Lower leg skin (tissue), 4 donors: ENCODE measurements around the gene PRKCQ. TPM values are rescaled to one million over a fixed set of nuclear protein-coding genes. Genes with fewer than 3 reads are reported as not detected.

Experiments used
- DNase-seq, 2 donors: peaks; one replicate each; pipeline ENCODE4 v3.0.0-alpha.2; 2019; ENCODE audit warnings: low spot score in 2 of 2
- H3K4me3 ChIP-seq: fragments of 200-600 bp; sonication (generic); 2 replicates; pipeline ENCODE4 v1.5.1; 2017; ENCODE audit warnings: mild to moderate bottlenecking, low read depth; ENCODE audit not compliant: poor library complexity, severe bottlenecking
- CTCF ChIP-seq, 3 donors: fragments of 450-650 bp; IDR thresholded peaks; one replicate each; pipeline ENCODE4 v1.5.1; 2016; ENCODE audit warnings: antibody characterized with exemption in 3 of 3, mild to moderate bottlenecking in 3 of 3, moderate library complexity in 2 of 3
- POLR2A ChIP-seq, 2 donors: fragments of 450-650 bp; IDR thresholded peaks; one replicate each; pipeline ENCODE4 v1.6.1; 2016 to 2017; ENCODE audit warnings: antibody characterized with exemption in 2 of 2, mild to moderate bottlenecking in 1 of 2, moderate library complexity in 1 of 2
- WGBS, 2 donors: methylation state at CpG; one replicate each; pipeline ENCODE4 v1.1.5; 2018; 5-methylcytosine and 5-hydroxymethylcytosine counted together
- intact Hi-C: fragments of 100-400 bp; cut with DNase I; formaldehyde crosslinking; loops from one replicate; pipeline ENCODE4 v1.15.0; 2023; ENCODE audit warnings: low total_unique reads
- total RNA-seq, 4 donors: library from RNA; depleted of rRNA; stranded (reverse); fragments of >200 nt; gene quantifications; one replicate each; pipeline ENCODE4 v1.1.0, GENCODE V29; 2016

PRKCQ gene
- total RNA-seq, 4 donors from 2014 or later, result 0.06 to 0.17 TPM; not detected in 2

DNA sequence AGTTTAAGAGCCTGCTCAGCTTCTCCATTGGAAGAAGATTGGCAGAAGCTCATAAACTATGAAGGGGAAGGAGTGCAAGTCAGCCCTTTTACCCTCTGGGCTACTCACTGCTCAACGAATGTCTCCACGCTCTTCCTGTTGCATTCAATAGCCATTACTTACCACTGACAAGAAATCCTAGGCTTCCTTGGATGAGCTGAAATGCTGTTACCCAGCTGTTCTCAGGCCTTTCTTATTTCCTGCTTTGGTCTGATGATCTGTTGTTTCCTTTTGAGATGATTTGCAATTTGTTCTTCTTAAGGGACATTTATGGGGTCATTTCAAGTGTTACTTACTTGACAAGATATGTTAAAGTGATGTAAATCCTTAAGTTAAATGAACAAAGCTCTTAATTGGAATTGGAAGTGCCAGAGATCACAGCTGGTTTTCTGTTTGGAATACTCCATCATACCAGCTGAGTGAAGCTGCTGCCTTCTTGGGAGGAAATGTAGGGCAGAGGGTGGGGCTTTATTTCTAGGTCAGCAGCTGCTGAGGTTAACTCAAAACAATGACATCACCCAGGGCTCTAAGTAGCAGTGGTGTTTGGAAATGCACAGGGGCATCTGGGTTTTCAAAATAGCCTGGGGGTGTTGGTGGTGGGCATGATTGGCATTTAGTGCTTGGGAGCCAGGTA is 170.0 kb downstream of the PRKCQ start:
- TF ChIP-seq POLR2A (IDR thresholded peaks at IDR 0.05) (no peak), CTCF (IDR thresholded peaks at IDR 0.05) (no peak)
- intact Hi-C loops, result loop anchor here (10.0 kb wide), 1 partner anchor 305 kb away; no protein-coding TSS in a partner anchor
- H3K4me3 ChIP-seq, result no peak overlapping the region
- DNase-seq, result peak in 1 of 2 donors; percentile 51
- WGBS, 2 donors, result 17 to 19% methylated on average over 2 of the region's 2 CpGs

DNA sequence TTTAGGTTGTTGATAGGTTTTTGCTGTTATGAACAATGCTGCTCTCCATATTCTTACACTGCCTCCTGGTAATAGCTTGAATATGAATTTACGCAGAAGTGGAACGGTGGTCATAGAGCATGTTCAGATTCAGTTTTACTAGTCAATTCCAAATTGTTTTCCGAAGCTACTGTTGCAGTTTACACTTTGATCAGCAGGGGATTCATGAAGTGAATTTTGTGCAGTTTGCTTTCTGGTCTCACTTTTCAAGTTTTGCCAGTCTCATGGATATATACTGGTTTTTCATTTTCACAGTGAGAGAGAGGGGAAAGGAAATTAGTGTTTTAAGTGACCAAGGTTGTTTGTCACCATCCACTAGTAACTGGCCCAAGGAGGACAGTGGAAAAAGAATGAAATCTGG is 171.3 kb downstream of the PRKCQ start:
- WGBS, 2 donors, result 89 to 95% methylated on average over 3 of the region's 3 CpGs
- intact Hi-C loops, result loop anchor here (10.0 kb wide), 1 partner anchor 304 kb away; no protein-coding TSS in a partner anchor
- TF ChIP-seq POLR2A (IDR thresholded peaks at IDR 0.05), result no peak
- TF ChIP-seq CTCF (IDR thresholded peaks at IDR 0.05), result no peak
- H3K4me3 ChIP-seq, result no peak overlapping the region
- DNase-seq, result no peak

GRCh38 chr10:6407034-6407721 is 172.9 kb downstream of the PRKCQ start:
- intact Hi-C loops, result loop anchor here (10.0 kb wide), 1 partner anchor 302 kb away; no protein-coding TSS in a partner anchor
- no peak for DNase-seq
- TF ChIP-seq POLR2A (IDR thresholded peaks at IDR 0.05), result no peak
- TF ChIP-seq CTCF (IDR thresholded peaks at IDR 0.05), result no peak
- WGBS, 2 donors, result 92 to 95% methylated on average over 11 of the region's 11 CpGs
- no peak overlapping the region for H3K4me3 ChIP-seq

DNA sequence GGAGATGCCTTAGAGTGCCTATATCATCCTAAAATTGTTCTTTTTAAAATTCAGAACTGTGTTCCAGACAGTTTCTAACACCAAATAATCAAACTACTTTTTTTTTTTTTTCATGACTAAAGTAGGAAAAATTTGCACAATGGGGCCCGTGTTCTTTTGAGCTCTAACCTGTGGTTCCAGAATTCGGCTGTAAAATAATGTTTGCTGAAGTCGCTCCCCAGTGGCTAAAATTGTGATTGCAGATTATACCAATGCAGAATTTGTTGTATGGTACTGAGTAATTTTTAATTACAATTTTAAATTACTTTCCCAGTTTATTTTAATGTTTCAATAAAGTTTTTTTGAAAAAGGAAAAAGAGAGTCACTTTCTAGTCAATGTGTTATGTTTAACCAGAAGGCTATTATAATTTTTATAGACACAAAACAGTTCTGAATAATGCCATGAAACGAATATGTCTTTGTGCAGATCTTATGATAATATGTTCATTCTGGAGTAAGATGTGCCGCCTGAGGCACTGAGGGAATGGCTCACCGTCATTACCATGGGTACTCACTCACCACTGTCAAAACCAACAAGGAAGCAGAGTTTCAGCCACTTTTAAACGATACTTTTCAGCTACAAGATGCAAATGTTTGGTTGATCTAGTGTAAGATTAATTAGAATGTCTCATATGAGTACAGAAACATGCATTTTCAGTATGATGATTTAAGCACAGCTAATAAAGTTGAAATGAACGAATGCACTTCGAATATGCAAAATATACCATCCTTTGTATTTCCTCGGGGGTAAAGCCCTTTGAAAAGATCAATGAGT is 173.6 kb downstream of the PRKCQ start:
- intact Hi-C loops, result loop anchor here (10.0 kb wide), 1 partner anchor 302 kb away; no protein-coding TSS in a partner anchor
- TF ChIP-seq CTCF (IDR thresholded peaks at IDR 0.05) (no peak), POLR2A (IDR thresholded peaks at IDR 0.05) (no peak)
- H3K4me3 ChIP-seq, result no peak overlapping the region
- 58 to 64% methylated on average over 10 of the region's 10 CpGs for WGBS, 2 donors
- no peak for DNase-seq

DNA sequence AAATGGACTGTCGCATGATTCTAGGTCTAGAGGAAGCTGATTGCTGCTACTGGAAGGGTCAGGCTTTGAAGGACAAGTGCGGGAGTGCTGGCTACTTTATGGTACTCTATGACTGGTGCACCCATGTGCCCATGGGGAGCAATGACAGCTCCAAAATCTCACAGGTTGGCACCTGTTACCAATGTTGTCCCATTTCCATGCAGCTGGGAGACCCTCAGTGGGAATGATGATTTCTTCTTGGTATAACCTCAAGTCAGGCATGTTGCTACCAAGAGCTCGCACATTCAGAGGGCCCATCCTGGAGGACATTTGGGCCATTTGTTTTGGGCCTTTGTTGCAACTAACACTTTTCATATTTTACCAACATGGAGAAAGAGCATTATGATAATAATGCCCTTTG is 174.4 kb downstream of the PRKCQ start:
- no peak overlapping the region for H3K4me3 ChIP-seq
- no peak for TF ChIP-seq CTCF (IDR thresholded peaks at IDR 0.05)
- TF ChIP-seq POLR2A (IDR thresholded peaks at IDR 0.05), result no peak
- intact Hi-C loops, result loop anchor here (10.0 kb wide), 1 partner anchor 301 kb away; no protein-coding TSS in a partner anchor
- WGBS, 2 donors, result 95 to 97% methylated on average over 3 of the region's 3 CpGs
- no peak for DNase-seq
